ENCODE results near the gene CERS5.

GRCh38 chr12:50102131-50102531, 65.0 kb downstream of the CERS5 start:
- TF ChIP-seq YY1 (IDR thresholded peaks at IDR 0.05; ENCODE audit: insufficient read depth, insufficient read length), result no peak
- no peak for TF ChIP-seq SUZ12 (IDR thresholded peaks at IDR 0.05; ENCODE audit: extremely low read depth, insufficient read depth, insufficient read length)
- TF ChIP-seq ZNF274 (IDR thresholded peaks at IDR 0.05; ENCODE audit: low read depth, low read length), result no peak

Measured in NT2/D1 (cell line).